HG02970 (cell line): ENCODE data around the gene RAB3IP.

Source experiments
- ATAC-seq: cut with Tn5 transposase; IDR thresholded peaks from one replicate; pipeline ENCODE4 v1.9.1; 2021; ENCODE audit warnings: mild to moderate bottlenecking, moderate library complexity, moderate number of reproducible peaks; ENCODE audit not compliant: unreplicated experiment, low FRiP score

The RAB3IP gene, protein sequence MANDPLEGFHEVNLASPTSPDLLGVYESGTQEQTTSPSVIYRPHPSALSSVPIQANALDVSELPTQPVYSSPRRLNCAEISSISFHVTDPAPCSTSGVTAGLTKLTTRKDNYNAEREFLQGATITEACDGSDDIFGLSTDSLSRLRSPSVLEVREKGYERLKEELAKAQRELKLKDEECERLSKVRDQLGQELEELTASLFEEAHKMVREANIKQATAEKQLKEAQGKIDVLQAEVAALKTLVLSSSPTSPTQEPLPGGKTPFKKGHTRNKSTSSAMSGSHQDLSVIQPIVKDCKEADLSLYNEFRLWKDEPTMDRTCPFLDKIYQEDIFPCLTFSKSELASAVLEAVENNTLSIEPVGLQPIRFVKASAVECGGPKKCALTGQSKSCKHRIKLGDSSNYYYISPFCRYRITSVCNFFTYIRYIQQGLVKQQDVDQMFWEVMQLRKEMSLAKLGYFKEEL

DNA sequence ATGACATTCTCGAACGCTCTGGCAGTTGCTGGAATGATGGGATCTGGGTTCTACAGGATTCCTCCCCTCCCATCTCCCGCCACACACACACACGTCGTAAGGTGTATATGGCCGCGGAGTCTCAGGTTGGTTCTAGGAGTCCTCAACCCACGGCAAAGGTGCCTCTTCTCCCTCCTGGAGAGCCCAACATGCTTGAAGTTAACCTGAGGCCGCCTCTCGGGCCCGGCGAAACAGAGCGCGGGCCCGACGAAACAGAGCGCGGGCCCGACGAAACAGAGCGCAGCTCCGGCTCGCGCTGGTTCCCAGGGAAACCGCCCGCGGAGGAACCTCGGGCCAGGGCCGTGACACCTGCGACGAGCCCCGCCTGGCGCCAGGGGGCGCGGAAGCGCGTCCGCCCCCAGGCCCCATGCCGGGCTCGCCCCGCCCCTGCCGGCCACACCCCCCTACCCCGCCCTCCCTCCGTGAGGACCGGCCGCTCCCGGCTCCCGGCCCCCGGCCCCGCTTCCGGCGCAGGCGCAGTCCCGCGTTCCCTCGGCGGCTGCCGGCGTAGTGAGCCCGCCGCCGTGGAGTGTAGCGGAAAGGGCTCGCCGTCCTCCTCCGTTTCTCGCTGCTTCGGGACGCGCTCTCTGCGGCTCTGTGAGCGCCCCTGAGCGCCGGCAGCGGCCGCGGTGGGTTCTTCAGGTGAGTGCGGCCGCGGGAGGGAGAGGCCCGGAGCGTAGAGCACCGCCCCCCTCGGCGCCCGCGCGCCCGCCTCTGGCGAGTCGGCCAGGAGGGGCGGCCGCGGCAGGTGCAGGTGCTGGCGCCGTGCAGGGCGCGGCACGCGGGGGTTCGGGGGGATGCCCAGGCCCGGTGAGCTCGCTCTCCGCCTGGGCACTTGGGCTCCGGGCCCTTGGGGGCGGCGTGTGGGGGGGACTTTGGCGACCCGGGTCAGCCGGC is at the start of gene RAB3IP:
Gene RAB3IP, plus strand, starts transcription at position 510 of the 936 bp plus-strand sequence. CDS start 16,549 bp downstream, outside the sequence.
- peak; percentile 85 for ATAC-seq

GRCh38 chr12:69689638-69690037 is 49.0 kb upstream of the RAB3IP start:
- no peak for ATAC-seq

- no peak for ATAC-seq
Measured at GRCh38 chr12:69694123-69694522, 44.5 kb upstream of the RAB3IP start.

- no peak for ATAC-seq
Measured at GRCh38 chr12:69698054-69698453, 40.6 kb upstream of the RAB3IP start.

- no peak for ATAC-seq
Measured at GRCh38 chr12:69698769-69699540, 39.7 kb upstream of the RAB3IP start, which contains the start of gene BEST3. TSS of gene BEST3 (minus strand) at chr12:69699303. CDS start at chr12:69697798, 1,505 bp downstream.

DNA sequence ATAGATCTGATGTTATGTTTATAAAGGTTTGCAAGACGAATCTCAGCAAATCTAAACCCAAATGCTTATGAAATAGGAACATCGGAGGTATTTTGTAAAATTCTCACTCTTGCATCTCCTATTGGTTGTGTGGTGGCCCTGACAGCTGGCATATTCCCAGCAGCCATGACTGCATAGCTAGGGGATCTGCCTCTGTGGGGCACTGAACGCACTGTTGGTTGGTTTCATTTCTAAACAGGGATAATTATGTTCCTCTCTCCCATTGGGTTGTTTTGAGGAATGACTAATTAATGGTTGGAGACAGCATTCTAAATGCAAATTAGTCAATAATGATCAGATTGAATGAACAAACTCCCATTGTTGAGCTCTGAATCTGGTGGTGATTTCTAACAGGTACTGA is 36.8 kb upstream of the RAB3IP start:
- no peak for ATAC-seq

DNA sequence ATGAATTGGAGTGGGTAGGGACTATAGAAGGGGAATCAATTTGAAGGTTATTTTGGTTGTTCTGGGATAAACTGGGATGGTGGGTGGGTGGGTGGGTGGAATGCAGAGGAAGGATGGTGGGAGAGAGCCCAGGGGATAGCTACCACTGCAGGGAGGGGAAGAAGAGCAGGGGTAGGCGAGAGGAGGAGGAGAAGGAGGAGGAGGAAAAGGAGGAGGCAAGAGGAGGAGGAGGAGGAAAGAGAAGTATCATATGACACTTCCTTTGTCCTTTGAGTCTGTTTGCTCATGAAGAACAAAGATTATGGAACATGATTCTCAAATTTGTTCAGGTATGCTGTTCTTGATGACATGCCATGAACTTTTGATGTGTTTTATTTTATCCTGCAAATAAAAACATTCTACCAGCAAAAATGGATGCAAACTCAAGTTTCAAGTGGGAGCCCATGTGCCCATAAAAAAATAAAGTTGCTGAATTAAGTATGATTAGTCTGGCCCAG is 35.5 kb upstream of the RAB3IP start:
- ATAC-seq, result no peak

DNA sequence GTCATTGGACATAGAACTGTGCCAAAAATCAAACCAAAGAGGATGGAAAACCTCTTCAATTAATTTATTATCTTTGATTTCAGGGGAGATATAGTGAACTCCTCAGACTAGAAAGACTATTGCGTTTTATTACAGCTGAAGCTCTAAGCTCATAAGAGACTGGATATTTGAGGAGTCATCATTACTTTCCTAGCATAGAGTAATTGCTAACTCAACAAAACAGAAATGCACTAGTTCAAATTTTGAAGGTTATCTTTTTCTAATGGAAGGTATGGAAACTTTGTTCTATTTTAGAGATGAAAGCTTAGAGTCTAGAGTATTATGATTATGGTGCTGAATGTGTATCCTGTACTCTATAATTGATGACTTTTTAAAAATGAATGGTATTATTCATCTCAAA is 34.3 kb upstream of the RAB3IP start:
- ATAC-seq, result no peak

DNA sequence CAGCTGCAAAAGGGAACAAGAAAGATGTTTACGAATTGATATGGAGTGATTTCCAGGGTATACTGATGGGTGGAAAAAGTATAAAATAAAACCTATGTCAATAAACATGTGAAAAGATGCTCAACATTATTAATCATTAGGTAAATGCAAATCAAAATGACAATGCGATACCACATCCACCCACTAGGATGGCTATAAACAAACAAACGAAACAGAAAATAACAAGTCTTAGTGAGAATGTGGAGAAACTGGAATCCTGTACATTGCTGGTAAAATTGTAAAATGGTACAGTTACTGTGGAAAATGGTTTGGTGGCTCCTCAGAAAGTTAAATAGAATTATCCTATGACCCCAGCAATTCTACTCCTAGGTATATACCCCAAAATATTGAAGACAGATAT is 30.0 kb upstream of the RAB3IP start:
- ATAC-seq, result no peak

- ATAC-seq, result no peak
Measured at GRCh38 chr12:69712826-69713225, 25.8 kb upstream of the RAB3IP start.

- ATAC-seq, result no peak
Measured at GRCh38 chr12:69714542-69714941, 24.1 kb upstream of the RAB3IP start.

GRCh38 chr12:69719336-69720316 is 19.0 kb upstream of the RAB3IP start:
- ATAC-seq, result no peak

DNA sequence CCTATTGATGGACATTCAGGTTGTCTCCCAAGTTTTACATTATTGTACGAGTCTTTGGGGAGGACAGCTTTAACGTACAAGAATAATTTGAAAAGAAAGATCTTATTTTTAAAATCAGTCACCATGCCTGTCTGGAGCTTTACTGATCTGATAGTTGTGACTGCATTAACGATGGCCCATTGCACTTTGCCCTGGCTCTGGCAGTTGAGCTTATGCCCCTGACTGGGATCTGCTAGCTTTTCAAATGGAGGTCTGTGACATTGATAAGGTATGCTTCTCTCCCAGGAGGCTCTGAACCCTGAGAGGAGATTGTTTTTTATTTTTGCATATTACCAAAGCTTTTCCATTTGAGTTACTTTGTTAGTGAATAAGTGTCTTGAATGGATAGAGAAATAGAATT is 17.9 kb upstream of the RAB3IP start:
- ATAC-seq, result no peak

DNA sequence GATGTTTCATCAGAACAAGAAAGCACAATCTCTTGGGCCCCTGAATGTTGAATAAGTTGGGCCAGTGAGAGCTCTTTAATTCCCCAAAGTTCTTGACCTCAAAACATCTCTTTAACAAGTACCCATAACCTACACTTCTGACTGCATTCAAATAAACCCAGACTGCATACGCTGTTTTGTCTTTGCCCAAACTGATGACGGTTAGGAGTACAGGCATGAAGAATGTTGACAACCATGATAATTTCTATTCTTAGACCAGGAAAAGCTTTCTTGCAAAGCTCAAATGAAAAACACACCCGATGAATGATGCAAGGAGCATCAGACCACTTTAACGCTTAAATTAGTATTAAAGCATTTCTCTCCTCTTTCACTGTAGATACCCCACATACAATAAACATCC is 11.7 kb upstream of the RAB3IP start:
- ATAC-seq, result no peak

DNA sequence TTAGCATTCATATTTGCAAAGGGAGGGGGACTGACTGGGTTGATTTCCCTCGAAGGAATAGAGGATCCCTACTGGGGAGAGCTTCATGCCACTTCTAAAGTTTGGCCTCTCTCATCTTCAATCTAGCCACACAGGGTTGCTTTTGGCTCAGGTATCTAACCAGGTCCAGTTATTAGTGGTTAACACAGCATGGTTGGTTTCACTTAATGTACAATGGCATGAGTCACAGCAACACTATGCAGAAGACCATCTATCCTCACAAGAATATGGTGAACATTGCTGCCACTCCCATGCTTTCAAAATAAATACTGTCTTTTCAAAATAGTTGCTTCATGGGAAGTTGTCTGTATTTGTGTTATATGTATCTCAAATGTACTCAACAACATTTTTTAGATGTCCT is 6.6 kb upstream of the RAB3IP start:
- ATAC-seq, result no peak

DNA sequence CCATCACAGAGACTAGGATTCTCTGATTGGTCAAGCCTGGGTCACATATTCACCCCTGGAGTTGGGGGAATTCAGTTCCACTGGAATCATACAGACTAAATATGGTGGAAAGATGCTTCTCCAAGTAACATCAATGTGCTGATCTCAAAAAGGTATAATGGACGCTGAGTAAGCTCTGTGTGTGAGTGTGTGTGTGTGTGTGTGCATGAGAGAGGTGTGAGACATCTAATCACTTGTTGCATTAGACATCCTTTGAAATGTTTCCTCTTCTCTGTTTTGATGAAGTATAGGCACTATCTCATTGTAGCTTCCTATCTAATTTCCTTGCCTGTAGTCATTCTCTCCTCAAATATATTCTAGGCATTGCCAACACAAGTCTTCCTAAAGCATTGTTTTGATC is 5.0 kb upstream of the RAB3IP start:
- ATAC-seq, result no peak

GRCh38 chr12:69739287-69740191 is 879 bp downstream of the RAB3IP start:
- ATAC-seq, result peak; percentile 36

DNA sequence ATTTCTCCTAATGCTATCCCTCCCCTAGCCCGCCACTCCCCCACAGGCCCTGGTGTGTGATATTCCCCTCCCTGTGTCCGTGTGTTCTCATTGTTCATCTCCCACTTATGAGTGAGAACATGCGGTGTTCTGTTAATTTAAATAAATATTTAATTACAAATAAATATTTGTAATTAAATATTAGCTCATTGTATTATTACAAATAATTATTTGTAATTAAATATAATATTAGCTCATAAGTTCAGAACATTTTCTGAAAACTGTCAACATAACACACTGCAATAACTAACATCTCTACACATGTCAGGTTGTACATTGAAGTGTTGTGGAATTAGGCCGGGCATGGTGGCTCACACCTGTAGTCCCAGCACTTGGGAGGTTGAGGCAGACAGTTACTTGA is 5.4 kb downstream of the RAB3IP start:
- ATAC-seq, result no peak
